ENCODE measurements around the gene PDLIM5. TPM values are rescaled to one million over a fixed set of nuclear protein-coding genes. Genes with fewer than 3 reads are reported as not detected.
A peak's percentile ranks its signal among the peaks of the same experiment; 100 is the strongest.

The PDLIM5 gene
- polyA plus RNA-seq, 1 donor (not counting 4 experiments of a cell fraction or from before 2014, with no cell fraction given), result 112 TPM

DNA sequence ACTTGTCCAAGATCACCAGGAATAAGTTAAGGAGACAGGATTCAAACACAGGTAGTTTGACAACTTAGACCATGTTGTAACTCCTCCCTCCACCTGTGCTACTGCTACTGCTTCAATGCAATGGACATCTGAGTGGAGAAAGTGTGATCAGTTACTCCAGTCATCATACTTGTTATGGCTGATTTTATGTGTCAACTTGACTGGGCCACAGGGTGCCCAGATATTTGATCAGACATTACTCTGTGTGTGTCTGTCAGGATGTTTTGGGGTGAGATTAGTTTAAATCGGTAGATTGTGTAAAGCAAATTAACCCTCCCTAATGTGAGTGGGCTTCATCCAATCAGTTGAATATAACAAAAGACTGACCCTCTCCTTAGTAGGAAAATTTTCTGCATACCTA lies 34.8 kb upstream of the PDLIM5 start:
- Histone ChIP-seq H3K9ac (ENCODE audit: control insufficient read depth, extremely low read depth, insufficient read depth, low read length) (no peak overlapping the region), H3K36me3 (ENCODE audit: control insufficient read depth in 2 of 2, extremely low read depth in 1 of 2, insufficient read depth in 2 of 2, low read length in 2 of 2) (no peaks in the 10 kb centered on the region), H3K79me2 (ENCODE audit: control insufficient read depth, insufficient read depth, low read length) (no peaks in the 10 kb centered on the region), H3K9me1 (ENCODE audit: control insufficient read depth, extremely low read depth, insufficient read depth, low read length) (no peaks in the 10 kb centered on the region), H4K20me1 (ENCODE audit: control insufficient read depth, extremely low read depth, insufficient read depth, low read length) (no peaks in the 10 kb centered on the region), H3K4me2 (ENCODE audit: control insufficient read depth, extremely low read depth, insufficient read depth, low read depth, low read length) (no peak overlapping the region), H3K4me3 (ENCODE audit: control insufficient read depth in 2 of 3, extremely low read depth in 1 of 3, insufficient read depth in 2 of 3, low read depth in 1 of 3, low read length in 3 of 3) (no peak overlapping the region), H3K27me3 (ENCODE audit: control insufficient read depth, extremely low read depth, insufficient read depth, low read length) (no peaks in the 10 kb centered on the region), H2AFZ (ENCODE audit: control insufficient read depth, low read length) (no peak overlapping the region), H3K9me3 (ENCODE audit: control insufficient read depth, low read depth, low read length) (no peaks in the 10 kb centered on the region), H3K27ac (ENCODE audit: control insufficient read depth, insufficient read depth, low read length) (no peak overlapping the region), H3K4me1 (ENCODE audit: control insufficient read depth, extremely low read depth, insufficient read depth, low read length) (peaks cover 21% of the 10 kb centered on the region)
- no peak for TF ChIP-seq EZH2 (IDR thresholded peaks at IDR 0.05; ENCODE audit: low read length)
- TF ChIP-seq, protein P1, sequence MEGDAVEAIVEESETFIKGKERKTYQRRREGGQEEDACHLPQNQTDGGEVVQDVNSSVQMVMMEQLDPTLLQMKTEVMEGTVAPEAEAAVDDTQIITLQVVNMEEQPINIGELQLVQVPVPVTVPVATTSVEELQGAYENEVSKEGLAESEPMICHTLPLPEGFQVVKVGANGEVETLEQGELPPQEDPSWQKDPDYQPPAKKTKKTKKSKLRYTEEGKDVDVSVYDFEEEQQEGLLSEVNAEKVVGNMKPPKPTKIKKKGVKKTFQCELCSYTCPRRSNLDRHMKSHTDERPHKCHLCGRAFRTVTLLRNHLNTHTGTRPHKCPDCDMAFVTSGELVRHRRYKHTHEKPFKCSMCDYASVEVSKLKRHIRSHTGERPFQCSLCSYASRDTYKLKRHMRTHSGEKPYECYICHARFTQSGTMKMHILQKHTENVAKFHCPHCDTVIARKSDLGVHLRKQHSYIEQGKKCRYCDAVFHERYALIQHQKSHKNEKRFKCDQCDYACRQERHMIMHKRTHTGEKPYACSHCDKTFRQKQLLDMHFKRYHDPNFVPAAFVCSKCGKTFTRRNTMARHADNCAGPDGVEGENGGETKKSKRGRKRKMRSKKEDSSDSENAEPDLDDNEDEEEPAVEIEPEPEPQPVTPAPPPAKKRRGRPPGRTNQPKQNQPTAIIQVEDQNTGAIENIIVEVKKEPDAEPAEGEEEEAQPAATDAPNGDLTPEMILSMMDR (optimal IDR thresholded peaks at IDR 0.05 in 1 of 3, IDR thresholded peaks at IDR 0.05 in 1 of 3, conservative IDR thresholded peaks at IDR 0.05 in 1 of 3; ENCODE audit: extremely low read depth in 1 of 3, insufficient read depth in 2 of 3, low read length in 3 of 3), result no peak
- FAIRE-seq (no peak), DNase-seq (ENCODE audit: low read depth, low spot score) (no peak)
- dilution Hi-C loops (cut with MboI; ENCODE audit: extremely low pct_ligation_motif_present, low sequenced_read_pairs), result no loop called here

DNA sequence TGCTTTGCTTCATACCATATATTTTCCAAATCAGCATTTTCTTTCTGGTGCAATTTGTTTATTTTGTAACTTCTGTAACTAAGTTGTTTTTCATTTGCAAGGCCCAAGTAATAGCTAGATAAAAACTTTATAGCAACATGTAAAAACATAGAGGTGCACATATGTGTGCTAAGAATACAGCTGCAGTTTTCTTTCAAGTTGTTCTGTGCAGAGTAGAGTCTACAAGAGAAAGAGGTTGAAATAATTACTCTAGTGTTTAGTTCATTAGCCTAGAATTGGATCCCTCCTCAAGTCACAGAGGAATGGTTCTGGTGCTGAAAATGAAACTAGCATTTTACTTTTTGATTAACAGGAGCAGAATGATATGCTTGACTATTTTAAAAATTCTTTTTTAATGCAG lies 32.2 kb upstream of the PDLIM5 start:
- no peaks in the 10 kb centered on the region for H3K9me1 ChIP-seq (ENCODE audit: control insufficient read depth, extremely low read depth, insufficient read depth, low read length)
- peaks cover 13% of the 10 kb centered on the region for H3K4me1 ChIP-seq (ENCODE audit: control insufficient read depth, extremely low read depth, insufficient read depth, low read length)
- dilution Hi-C loops (cut with MboI; ENCODE audit: extremely low pct_ligation_motif_present, low sequenced_read_pairs), result no loop called here
- peak overlapping the region in 1 of 3 experiments; percentile 13 for H3K4me3 ChIP-seq (ENCODE audit: control insufficient read depth in 2 of 3, extremely low read depth in 1 of 3, insufficient read depth in 2 of 3, low read depth in 1 of 3, low read length in 3 of 3)
- no peak overlapping the region for H3K9ac ChIP-seq (ENCODE audit: control insufficient read depth, extremely low read depth, insufficient read depth, low read length)
- no peak for DNase-seq (ENCODE audit: low read depth, low spot score)
- H3K27me3 ChIP-seq (ENCODE audit: control insufficient read depth, extremely low read depth, insufficient read depth, low read length), result no peaks in the 10 kb centered on the region
- no peaks in the 10 kb centered on the region for H3K9me3 ChIP-seq (ENCODE audit: control insufficient read depth, low read depth, low read length)
- no peaks in the 10 kb centered on the region for H3K79me2 ChIP-seq (ENCODE audit: control insufficient read depth, insufficient read depth, low read length)
- peak overlapping the region; percentile 55 for H3K4me2 ChIP-seq (ENCODE audit: control insufficient read depth, extremely low read depth, insufficient read depth, low read depth, low read length)
- no peak overlapping the region for H3K27ac ChIP-seq (ENCODE audit: control insufficient read depth, insufficient read depth, low read length)
- TF ChIP-seq EZH2 (IDR thresholded peaks at IDR 0.05; ENCODE audit: low read length), result no peak
- TF ChIP-seq, protein P1 (optimal IDR thresholded peaks at IDR 0.05 in 1 of 3, IDR thresholded peaks at IDR 0.05 in 1 of 3, conservative IDR thresholded peaks at IDR 0.05 in 1 of 3; ENCODE audit: extremely low read depth in 1 of 3, insufficient read depth in 2 of 3, low read length in 3 of 3), result no peak
- no peak for FAIRE-seq
- no peaks in the 10 kb centered on the region for H3K36me3 ChIP-seq (ENCODE audit: control insufficient read depth in 2 of 2, extremely low read depth in 1 of 2, insufficient read depth in 2 of 2, low read length in 2 of 2)
- H4K20me1 ChIP-seq (ENCODE audit: control insufficient read depth, extremely low read depth, insufficient read depth, low read length), result no peaks in the 10 kb centered on the region
- H2AFZ ChIP-seq (ENCODE audit: control insufficient read depth, low read length), result no peak overlapping the region
